Keratinocyte (primary cell): ENCODE results near the gene NLGN2. TPM values are rescaled to one million over a fixed set of nuclear protein-coding genes. Genes with fewer than 3 reads are reported as not detected.

ENCODE experiments used
- DNase-seq: peaks from one replicate; pipeline ENCODE4 v3.0.0-alpha.2; 2011; ENCODE audit warnings: low read depth, missing footprints, low spot score
- FAIRE-seq: peaks from 2 replicates; lab custom pipeline; 2011; peaks lifted over from hg19 to GRCh38; lab: Jason Lieb, UNC
- H2AFZ ChIP-seq: 2 replicates; pipeline ENCODE4 v1.6.0; 2012; ENCODE audit warnings: low read length, control low read depth, inconsistent platforms; ENCODE audit not compliant: control insufficient read depth
- H3K27ac ChIP-seq: 2 replicates; pipeline ENCODE4 v1.5.1; 2011; ENCODE audit warnings: low read length; ENCODE audit not compliant: control insufficient read depth, insufficient read depth
- H3K27me3 ChIP-seq: 3 replicates; pipeline ENCODE4 v1.6.0; 2011; ENCODE audit warnings: low read length; ENCODE audit not compliant: control insufficient read depth, insufficient read depth; ENCODE audit errors: extremely low read depth
- H3K36me3 ChIP-seq, 2 experiments: 2 replicates in 1 of 2; 3 replicates in 1 of 2; pipeline ENCODE4 v1.5.1; 2011; ENCODE audit warnings: low read length in 2 of 2, mild to moderate bottlenecking in 1 of 2; ENCODE audit not compliant: control insufficient read depth in 2 of 2, insufficient read depth in 2 of 2; ENCODE audit errors: extremely low read depth in 1 of 2
- H3K4me1 ChIP-seq: 3 replicates; pipeline ENCODE4 v1.5.1; 2011; ENCODE audit warnings: low read length; ENCODE audit not compliant: control insufficient read depth, insufficient read depth; ENCODE audit errors: extremely low read depth
- H3K4me2 ChIP-seq: 3 replicates; pipeline ENCODE4 v1.6.0; 2011; ENCODE audit warnings: low read depth, low read length; ENCODE audit not compliant: control insufficient read depth, insufficient read depth; ENCODE audit errors: extremely low read depth
- H3K4me3 ChIP-seq, 3 experiments: fragments of 200-600 bp in 1 of 3; sonication (generic) in 1 of 3; 2 replicates in 2 of 3; 3 replicates in 1 of 3; pipeline ENCODE4 v1.5.1; 2011 to 2016; ENCODE audit warnings: low read length in 3 of 3, mild to moderate bottlenecking in 3 of 3, control low read depth in 2 of 3, inconsistent platforms in 1 of 3, low read depth in 1 of 3, mixed read lengths in 1 of 3, mixed run types in 1 of 3, moderate library complexity in 1 of 3; ENCODE audit not compliant: control insufficient read depth in 2 of 3, insufficient read depth in 2 of 3; ENCODE audit errors: extremely low read depth in 1 of 3
- H3K79me2 ChIP-seq: 2 replicates; pipeline ENCODE4 v1.6.0; 2012; ENCODE audit warnings: low read length; ENCODE audit not compliant: control insufficient read depth, insufficient read depth
- H3K9ac ChIP-seq: 3 replicates; pipeline ENCODE4 v1.6.0; 2011; ENCODE audit warnings: low read length; ENCODE audit not compliant: control insufficient read depth, insufficient read depth; ENCODE audit errors: extremely low read depth
- H3K9me1 ChIP-seq: 3 replicates; pipeline ENCODE4 v1.6.0; 2011; ENCODE audit warnings: low read length; ENCODE audit not compliant: control insufficient read depth, insufficient read depth; ENCODE audit errors: extremely low read depth
- H3K9me3 ChIP-seq: 2 replicates; pipeline ENCODE4 v1.5.1; 2012; ENCODE audit warnings: low read depth, low read length; ENCODE audit not compliant: control insufficient read depth
- H4K20me1 ChIP-seq: 3 replicates; pipeline ENCODE4 v1.6.0; 2011; ENCODE audit warnings: low read length; ENCODE audit not compliant: control insufficient read depth, insufficient read depth; ENCODE audit errors: extremely low read depth
- EZH2 ChIP-seq: IDR thresholded peaks from one replicate; pipeline ENCODE4 v1.6.1; 2012; ENCODE audit warnings: inconsistent platforms, mild to moderate bottlenecking, low read length, moderate library complexity
- dilution Hi-C: fragments of 300-500 bp; cut with MboI; formaldehyde crosslinking; loops from one replicate; pipeline ENCODE4 v1.7.0; 2020; ENCODE audit warnings: low sequenced_read_pairs; ENCODE audit not compliant: extremely low pct_ligation_motif_present
- polyA plus RNA-seq, 5 experiments: library from polyadenylated mRNA; depleted of rRNA in 3 of 5; stranded (reverse) in 3 of 5; stranded (forward) in 1 of 5; unstranded in 1 of 5; fragments of >200 nt; gene quantifications; 1 replicate in 1 of 5; 2 replicates in 3 of 5; 3 replicates in 1 of 5; pipeline versions ENCODE4 v1.2.1 to v1.2.3, GENCODE V29; 2011 to 2012; ENCODE audit warnings: missing spikeins in 2 of 5, low read depth in 1 of 5, low replicate concordance in 1 of 5
- TF ChIP-seq, protein P1 (sequence below), 3 experiments: IDR thresholded peaks in 1 of 3; conservative IDR thresholded peaks in 1 of 3; optimal IDR thresholded peaks in 1 of 3; 2 replicates in 2 of 3; 3 replicates in 1 of 3; pipeline versions ENCODE3 to v1.5.1; 2011; ENCODE audit warnings: low read length in 3 of 3, mild to moderate bottlenecking in 3 of 3, moderate library complexity in 2 of 3, control low read depth in 1 of 3, inconsistent platforms in 1 of 3; ENCODE audit not compliant: insufficient read depth in 2 of 3; ENCODE audit errors: extremely low read depth in 1 of 3

NLGN2 gene
- polyA plus RNA-seq, 1 donor (not counting 4 experiments of a cell fraction or from before 2014, with no cell fraction given): 2.5 TPM

DNA sequence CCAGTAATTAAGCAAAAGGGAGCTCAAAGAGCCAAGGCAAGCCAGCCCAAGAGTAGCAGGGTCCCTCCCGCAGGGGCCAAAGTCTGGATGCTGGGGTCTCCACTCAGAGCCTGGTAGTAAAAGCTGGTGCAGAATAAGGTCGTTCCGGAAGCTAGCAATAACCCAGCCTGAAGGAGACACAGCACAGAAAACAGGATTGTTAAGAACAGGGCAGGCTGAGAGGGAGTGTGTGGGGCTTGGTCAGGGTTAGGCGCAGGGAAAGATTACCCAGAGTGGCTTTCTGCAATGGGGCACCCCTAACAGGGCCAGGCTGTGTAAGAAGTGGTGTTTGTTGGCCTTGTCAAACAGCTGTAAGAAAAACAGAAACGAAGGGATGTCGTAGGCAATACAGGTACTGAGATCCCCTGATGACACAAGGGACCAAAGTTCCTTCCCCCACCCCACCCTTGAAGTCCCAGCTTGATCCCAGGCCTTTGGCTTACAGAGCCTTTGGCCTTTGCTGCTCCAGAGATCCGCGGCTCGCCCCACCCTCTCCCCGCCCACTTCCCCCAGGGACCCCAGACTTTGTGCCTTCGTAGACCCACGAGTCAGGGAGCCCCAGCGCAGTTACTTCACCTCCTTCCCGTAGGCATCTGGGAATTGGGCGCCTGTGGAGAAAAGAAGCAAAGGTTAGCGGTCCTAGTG is 4.5 kb upstream of the NLGN2 start:
- Histone ChIP-seq H2AFZ (peak overlapping the region; percentile 52), H4K20me1 (no peaks in the 10 kb centered on the region), H3K9ac (peak overlapping the region; percentile 78), H3K4me1 (peaks cover 15% of the 10 kb centered on the region), H3K4me3 (peak overlapping the region; percentile 60 to 86 (median 84)), H3K27ac (peak overlapping the region; percentile 40), H3K79me2 (peaks cover 5% of the 10 kb centered on the region), H3K4me2 (peak overlapping the region; percentile 89), H3K9me1 (peaks cover 3% of the 10 kb centered on the region), H3K9me3 (no peaks in the 10 kb centered on the region), H3K27me3 (no peaks in the 10 kb centered on the region), H3K36me3 (no peaks in the 10 kb centered on the region)
- TF ChIP-seq, protein P1, sequence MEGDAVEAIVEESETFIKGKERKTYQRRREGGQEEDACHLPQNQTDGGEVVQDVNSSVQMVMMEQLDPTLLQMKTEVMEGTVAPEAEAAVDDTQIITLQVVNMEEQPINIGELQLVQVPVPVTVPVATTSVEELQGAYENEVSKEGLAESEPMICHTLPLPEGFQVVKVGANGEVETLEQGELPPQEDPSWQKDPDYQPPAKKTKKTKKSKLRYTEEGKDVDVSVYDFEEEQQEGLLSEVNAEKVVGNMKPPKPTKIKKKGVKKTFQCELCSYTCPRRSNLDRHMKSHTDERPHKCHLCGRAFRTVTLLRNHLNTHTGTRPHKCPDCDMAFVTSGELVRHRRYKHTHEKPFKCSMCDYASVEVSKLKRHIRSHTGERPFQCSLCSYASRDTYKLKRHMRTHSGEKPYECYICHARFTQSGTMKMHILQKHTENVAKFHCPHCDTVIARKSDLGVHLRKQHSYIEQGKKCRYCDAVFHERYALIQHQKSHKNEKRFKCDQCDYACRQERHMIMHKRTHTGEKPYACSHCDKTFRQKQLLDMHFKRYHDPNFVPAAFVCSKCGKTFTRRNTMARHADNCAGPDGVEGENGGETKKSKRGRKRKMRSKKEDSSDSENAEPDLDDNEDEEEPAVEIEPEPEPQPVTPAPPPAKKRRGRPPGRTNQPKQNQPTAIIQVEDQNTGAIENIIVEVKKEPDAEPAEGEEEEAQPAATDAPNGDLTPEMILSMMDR (optimal IDR thresholded peaks at IDR 0.05 in 1 of 3, IDR thresholded peaks at IDR 0.05 in 1 of 3, conservative IDR thresholded peaks at IDR 0.05 in 1 of 3; ENCODE audit: extremely low read depth in 1 of 3, insufficient read depth in 2 of 3, low read length in 3 of 3): no peak
- TF ChIP-seq EZH2: no peak
- FAIRE-seq: peak; percentile 62
- dilution Hi-C loops: no loop called here
- no peak for DNase-seq

DNA sequence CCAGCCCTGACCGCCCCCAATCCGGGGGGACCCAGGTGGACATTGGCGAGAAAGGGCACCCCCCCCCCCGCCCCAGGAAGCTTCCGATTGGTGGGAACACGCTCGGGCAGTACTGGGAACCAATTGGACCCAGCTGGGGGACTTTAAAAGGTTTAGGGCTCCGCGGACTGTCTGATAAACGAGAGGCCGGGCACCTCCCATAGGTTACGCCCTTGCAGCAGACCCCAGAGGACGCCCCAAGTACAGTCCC is 4.0 kb upstream of the NLGN2 start:
- Histone ChIP-seq H3K9me3 (no peaks in the 10 kb centered on the region), H3K79me2 (peaks cover 5% of the 10 kb centered on the region), H3K4me2 (peak overlapping the region; percentile 89), H3K27me3 (no peaks in the 10 kb centered on the region), H4K20me1 (no peaks in the 10 kb centered on the region), H3K9me1 (peaks cover 3% of the 10 kb centered on the region), H3K27ac (peak overlapping the region; percentile 40), H3K4me1 (peaks cover 15% of the 10 kb centered on the region), H2AFZ (peak overlapping the region; percentile 52), H3K4me3 (peak overlapping the region; percentile 60 to 86 (median 84)), H3K36me3 (no peaks in the 10 kb centered on the region), H3K9ac (peak overlapping the region; percentile 78)
- no peak for FAIRE-seq
- TF ChIP-seq EZH2: no peak
- TF ChIP-seq, protein P1 (optimal IDR thresholded peaks at IDR 0.05 in 1 of 3, IDR thresholded peaks at IDR 0.05 in 1 of 3, conservative IDR thresholded peaks at IDR 0.05 in 1 of 3; ENCODE audit: extremely low read depth in 1 of 3, insufficient read depth in 2 of 3, low read length in 3 of 3): no peak
- no peak for DNase-seq
- dilution Hi-C loops: no loop called here
